GM21367 (cell line): ENCODE measurements around the gene LAIR1.
"Not testable (repeated sequence)": the region's sequence is repeated elsewhere in the genome, so short reads cannot be mapped to it uniquely, and the experiment has no call there.

Source experiments
- ATAC-seq: cut with Tn5 transposase; IDR thresholded peaks from one replicate; pipeline ENCODE4 v1.9.1; 2021; ENCODE audit not compliant: unreplicated experiment

The LAIR1 gene, protein sequence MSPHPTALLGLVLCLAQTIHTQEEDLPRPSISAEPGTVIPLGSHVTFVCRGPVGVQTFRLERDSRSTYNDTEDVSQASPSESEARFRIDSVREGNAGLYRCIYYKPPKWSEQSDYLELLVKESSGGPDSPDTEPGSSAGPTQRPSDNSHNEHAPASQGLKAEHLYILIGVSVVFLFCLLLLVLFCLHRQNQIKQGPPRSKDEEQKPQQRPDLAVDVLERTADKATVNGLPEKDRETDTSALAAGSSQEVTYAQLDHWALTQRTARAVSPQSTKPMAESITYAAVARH

DNA sequence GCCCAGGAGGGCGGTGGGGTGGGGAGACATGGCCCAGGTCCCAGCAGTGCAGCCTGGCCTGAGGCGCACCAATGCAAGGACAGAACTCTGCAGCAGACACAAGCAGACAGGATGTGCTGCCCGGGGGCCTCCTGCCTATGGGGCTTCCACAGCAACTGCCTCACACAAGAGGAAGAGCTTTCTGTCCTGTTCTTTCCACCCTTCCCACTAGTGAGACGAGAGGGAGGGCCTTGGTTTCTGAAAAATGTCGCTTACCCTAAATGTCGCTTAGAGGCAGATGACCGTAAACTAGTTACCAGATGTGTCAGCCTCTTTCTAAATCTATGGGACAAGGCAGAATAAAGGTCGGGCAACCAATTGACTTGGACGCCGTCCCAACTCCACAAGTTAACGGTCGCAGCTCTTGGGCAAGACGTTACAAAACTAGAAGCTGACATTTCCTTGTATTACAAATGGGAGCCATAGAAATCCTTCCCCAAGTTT is at the start of gene LAIR1:
Gene LAIR1 (minus strand): TSS at position 157 of the 483 bp plus-strand sequence. CDS start 127 bp downstream, at position 30.
- ATAC-seq, result no peak

GRCh38 chr19:54414156-54414555 is 49.4 kb upstream of the LAIR1 start:
- no peak for ATAC-seq

GRCh38 chr19:54412877-54413276 is 48.1 kb upstream of the LAIR1 start:
- ATAC-seq, result no peak

GRCh38 chr19:54411033-54411432 is 46.3 kb upstream of the LAIR1 start:
- ATAC-seq, result no peak

GRCh38 chr19:54408456-54409026 is 43.8 kb upstream of the LAIR1 start:
- no peak for ATAC-seq

- ATAC-seq, result no peak
Measured at GRCh38 chr19:54407780-54408179, 43.0 kb upstream of the LAIR1 start.

DNA sequence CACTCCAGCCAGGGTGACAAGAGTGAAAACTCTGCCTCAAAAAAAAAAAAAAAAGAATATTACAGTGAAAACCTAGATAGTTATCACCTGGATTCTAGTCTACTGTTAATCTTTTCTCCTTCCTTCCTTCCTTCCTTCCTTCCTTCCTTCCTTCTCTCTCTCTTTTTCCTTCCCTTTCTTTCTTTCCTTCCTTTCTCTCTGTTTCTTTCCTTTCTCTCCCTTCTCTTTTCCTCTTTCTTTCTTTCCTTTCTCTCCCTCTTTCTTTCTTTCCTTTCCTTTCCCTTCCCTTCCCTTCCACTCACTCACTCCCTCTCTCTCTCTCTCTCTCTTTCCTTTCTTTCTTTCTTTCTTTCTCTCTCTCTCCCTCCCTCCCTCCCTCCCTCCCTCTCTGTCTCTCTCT is 40.9 kb upstream of the LAIR1 start:
- ATAC-seq, result no peak

- no peak for ATAC-seq
Measured at GRCh38 chr19:54403054-54403453, 38.3 kb upstream of the LAIR1 start.

GRCh38 chr19:54400913-54401312 is 36.2 kb upstream of the LAIR1 start:
- ATAC-seq, result no peak

- no peak for ATAC-seq
Measured at GRCh38 chr19:54399189-54399588, 34.5 kb upstream of the LAIR1 start.

- no peak for ATAC-seq
Measured at GRCh38 chr19:54395685-54396084, 31.0 kb upstream of the LAIR1 start.

GRCh38 chr19:54393381-54393780 is 28.6 kb upstream of the LAIR1 start:
- ATAC-seq, result no peak

DNA sequence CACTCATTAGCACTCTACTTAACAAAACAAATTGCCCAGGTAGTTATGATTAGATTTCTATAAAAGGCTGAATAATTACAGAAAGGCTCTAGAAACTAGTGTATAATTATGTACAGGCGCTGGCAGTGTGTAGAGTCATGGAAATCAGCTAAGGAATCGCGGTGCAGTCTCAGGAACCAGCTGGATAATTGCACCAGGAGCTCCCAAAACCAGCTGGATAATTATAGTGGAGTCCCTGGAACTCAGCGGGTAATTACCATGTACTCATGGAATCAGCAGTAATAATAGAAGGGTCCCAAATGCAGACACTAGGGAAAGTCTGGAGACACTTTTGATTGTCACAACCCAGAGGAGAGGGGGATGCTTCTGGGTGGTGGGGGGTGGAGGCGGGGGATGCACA is 27.4 kb upstream of the LAIR1 start:
- ATAC-seq, result no peak

GRCh38 chr19:54391589-54392061 is 26.9 kb upstream of the LAIR1 start:
- no peak for ATAC-seq

DNA sequence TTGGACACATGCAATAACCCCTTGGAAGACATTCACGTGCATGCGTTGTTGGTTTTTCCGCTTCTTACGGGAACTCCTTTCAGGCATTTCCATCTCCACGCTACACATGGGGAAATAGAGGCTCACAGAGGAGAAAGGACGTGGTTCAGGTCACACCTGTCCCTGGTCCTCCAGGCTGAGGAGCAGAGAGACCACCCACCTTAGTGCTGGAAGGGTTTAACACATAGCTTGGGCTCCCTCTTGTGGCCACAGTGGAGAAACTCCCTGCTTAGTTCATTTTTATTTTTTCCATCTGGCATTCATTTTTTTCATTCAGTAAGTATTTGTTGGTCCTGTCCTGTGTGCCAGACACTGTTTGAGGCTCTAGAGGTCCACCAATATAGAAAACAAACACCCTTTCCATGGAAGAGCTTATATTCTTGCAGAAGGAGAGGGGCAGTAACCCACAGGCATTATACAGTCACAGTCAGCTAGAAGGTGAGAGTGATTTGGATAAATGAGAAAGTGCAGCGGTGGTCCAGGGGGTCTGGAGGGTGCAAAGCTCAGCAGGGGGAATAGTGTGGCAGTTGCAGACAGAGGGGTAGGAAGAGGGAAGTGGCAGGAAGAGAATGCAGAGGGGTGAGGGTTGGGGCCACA is 26.3 kb upstream of the LAIR1 start:
- no peak for ATAC-seq

- ATAC-seq, result no peak
Measured at GRCh38 chr19:54389553-54389952, 24.8 kb upstream of the LAIR1 start.

GRCh38 chr19:54388802-54389139 is 24.0 kb upstream of the LAIR1 start:
- ATAC-seq, result no peak

- ATAC-seq, result no peak
Measured at GRCh38 chr19:54387991-54388801, 23.5 kb upstream of the LAIR1 start.

GRCh38 chr19:54383330-54383729 is 18.6 kb upstream of the LAIR1 start:
- no peak for ATAC-seq

- ATAC-seq, result not testable (repeated sequence)
Measured at GRCh38 chr19:54382041-54382440, 17.3 kb upstream of the LAIR1 start.

- no peak for ATAC-seq
Measured at GRCh38 chr19:54380897-54381296, 16.2 kb upstream of the LAIR1 start.
